Ectodermal cell (in vitro differentiated cells): ENCODE data around the gene PARP6.

Source experiments
- H3K27ac ChIP-seq: 2 replicates; pipeline ENCODE4 v1.7.0; 2013; ENCODE audit warnings: mild to moderate bottlenecking, low read depth, low read length; ENCODE audit not compliant: insufficient read depth, poor library complexity, severe bottlenecking
- H3K27me3 ChIP-seq: 2 replicates; pipeline ENCODE4 v1.7.0; 2013; ENCODE audit warnings: mild to moderate bottlenecking, low read length; ENCODE audit not compliant: insufficient read depth, control insufficient read depth, poor library complexity, severe bottlenecking
- H3K36me3 ChIP-seq: one replicate; pipeline ENCODE4 v1.7.0; 2013; ENCODE audit warnings: low read length; ENCODE audit not compliant: control insufficient read depth, insufficient read depth
- H3K4me1 ChIP-seq: one replicate; pipeline ENCODE4 v1.7.0; 2013; ENCODE audit warnings: low read length; ENCODE audit not compliant: control insufficient read depth, insufficient read depth
- H3K4me3 ChIP-seq: 2 replicates; pipeline ENCODE4 v1.7.0; 2013; ENCODE audit warnings: low read depth, low read length, control low read depth; ENCODE audit not compliant: insufficient read depth
- H3K9me3 ChIP-seq: 2 replicates; pipeline ENCODE4 v1.7.0; 2013; ENCODE audit warnings: mild to moderate bottlenecking, low read length, moderate library complexity; ENCODE audit not compliant: control insufficient read depth
- WGBS, 2 experiments: methylation state at CpG; one replicate each; pipeline ENCODE4 v1.1.7; 2013; ENCODE audit warnings: missing lambda C conversion rate in 2 of 2; 5-methylcytosine and 5-hydroxymethylcytosine counted together

Gene PARP6

GRCh38 chr15:72220687-72221086, 51.7 kb downstream of the PARP6 start:
- Histone ChIP-seq H3K9me3 (no peaks in the 10 kb centered on the region), H3K27me3 (no peaks in the 10 kb centered on the region), H3K4me3 (no peak overlapping the region), H3K36me3 (peaks cover 56% of the 10 kb centered on the region), H3K4me1 (peaks cover 30% of the 10 kb centered on the region), H3K27ac (no peak overlapping the region)
- 90 to 92% methylated on average over 1 of the region's 1 CpG for WGBS, 2 experiments

DNA sequence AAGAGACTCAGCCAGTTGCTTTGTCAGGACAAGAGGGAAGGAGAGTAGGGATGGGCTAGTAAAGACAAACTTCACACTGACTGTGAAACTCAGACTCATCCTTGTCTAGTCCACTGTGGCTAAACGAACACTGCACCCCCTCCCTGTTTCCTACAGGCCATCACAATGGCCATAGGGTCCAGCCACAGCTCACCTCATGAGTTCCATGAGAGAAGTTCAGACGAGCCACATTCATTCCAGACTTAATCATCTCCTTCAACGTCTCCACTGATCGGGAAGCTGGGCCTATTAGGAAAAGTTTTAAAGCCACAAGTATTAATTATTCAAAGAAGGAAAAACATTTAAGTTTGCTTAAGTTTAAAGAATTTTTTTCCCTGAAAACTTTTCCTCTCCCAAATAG, 55.1 kb downstream of the PARP6 start:
- Histone ChIP-seq H3K27ac (no peak overlapping the region), H3K9me3 (no peaks in the 10 kb centered on the region), H3K27me3 (no peaks in the 10 kb centered on the region), H3K36me3 (peaks cover 64% of the 10 kb centered on the region), H3K4me3 (no peak overlapping the region), H3K4me1 (peaks cover 6% of the 10 kb centered on the region)
- WGBS, 2 experiments = 92 to 93% methylated on average over 2 to 4 of the region's 4 CpGs

GRCh38 chr15:72216079-72216478, 56.3 kb downstream of the PARP6 start:
- Histone ChIP-seq H3K4me3 (no peak overlapping the region), H3K36me3 (peaks cover 75% of the 10 kb centered on the region), H3K9me3 (no peaks in the 10 kb centered on the region), H3K4me1 (peaks cover 2% of the 10 kb centered on the region), H3K27ac (no peak overlapping the region), H3K27me3 (no peaks in the 10 kb centered on the region)
- WGBS, 2 experiments = 88 to 92% methylated on average over 1 of the region's 1 CpG

GRCh38 chr15:72207558-72208085, 64.7 kb downstream of the PARP6 start:
- no peaks in the 10 kb centered on the region for H3K4me1 ChIP-seq
- H3K27me3 ChIP-seq = no peaks in the 10 kb centered on the region
- no peak overlapping the region for H3K27ac ChIP-seq
- peaks cover 95% of the 10 kb centered on the region for H3K36me3 ChIP-seq
- H3K4me3 ChIP-seq = no peak overlapping the region
- no peaks in the 10 kb centered on the region for H3K9me3 ChIP-seq

DNA sequence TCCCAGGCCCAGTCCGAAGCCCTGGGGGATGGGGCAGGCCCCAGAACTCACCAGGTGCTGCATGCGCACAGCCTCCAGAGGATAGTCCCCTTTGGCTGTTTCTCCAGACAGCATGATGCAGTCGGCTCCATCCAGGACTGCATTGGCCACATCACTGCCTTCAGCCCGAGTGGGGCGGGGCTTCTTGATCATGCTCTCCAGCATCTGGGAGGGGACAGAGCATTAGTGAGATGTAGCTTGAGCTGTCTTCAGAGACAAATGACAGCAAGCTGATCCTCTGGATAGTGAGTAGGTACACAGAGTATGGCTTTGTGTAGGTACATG, 65.7 kb downstream of the PARP6 start:
- Histone ChIP-seq H3K9me3 (no peaks in the 10 kb centered on the region), H3K4me1 (no peaks in the 10 kb centered on the region), H3K36me3 (peaks cover 95% of the 10 kb centered on the region), H3K4me3 (no peak overlapping the region), H3K27me3 (no peaks in the 10 kb centered on the region), H3K27ac (no peak overlapping the region)
- 93 to 97% methylated on average over 5 of the region's 5 CpGs for WGBS, 2 experiments

DNA sequence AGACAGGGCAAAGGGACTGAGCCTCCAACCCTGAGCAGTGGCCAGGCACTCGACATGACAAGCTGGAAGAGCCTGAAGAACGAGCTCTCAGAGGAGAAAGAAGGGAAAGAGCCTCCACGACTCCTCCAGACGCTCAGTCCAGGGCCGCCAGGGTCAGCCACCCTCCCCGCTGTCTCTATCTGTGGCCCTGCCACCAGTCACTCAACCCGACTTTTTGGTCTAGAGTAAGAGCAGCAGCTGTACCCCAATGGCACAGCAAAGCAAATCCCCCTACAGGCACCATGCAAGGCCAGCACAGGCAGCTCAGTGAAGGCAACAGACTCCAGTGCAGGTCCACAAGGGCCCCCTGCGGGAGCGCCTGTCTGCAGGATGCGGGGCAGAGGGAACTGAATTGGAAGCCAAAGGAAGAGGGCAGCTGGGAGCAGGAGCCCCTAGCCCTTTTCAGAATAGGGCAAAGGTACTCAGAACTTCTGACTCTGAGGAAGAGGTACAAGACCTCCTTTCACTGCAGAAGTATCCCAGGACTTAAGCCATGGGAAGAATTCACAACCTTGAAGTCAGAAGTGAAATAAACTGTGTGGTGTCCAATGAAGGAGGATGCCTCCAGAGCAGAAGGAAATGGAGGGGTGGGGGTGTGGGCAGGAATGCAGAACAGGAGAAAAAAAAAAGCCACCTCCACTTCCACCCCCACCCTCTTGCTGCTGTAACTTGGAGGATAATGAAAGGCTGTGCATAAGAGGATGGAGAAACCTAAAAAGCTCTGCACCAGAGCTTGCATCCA, 66.3 kb downstream of the PARP6 start:
- Histone ChIP-seq H3K27me3 (no peaks in the 10 kb centered on the region), H3K27ac (no peak overlapping the region), H3K36me3 (peaks cover 94% of the 10 kb centered on the region), H3K9me3 (no peaks in the 10 kb centered on the region), H3K4me3 (no peak overlapping the region), H3K4me1 (no peaks in the 10 kb centered on the region)
- WGBS, 2 experiments = 92 to 93% methylated on average over 10 of the region's 10 CpGs

GRCh38 chr15:72205273-72205672, 67.1 kb downstream of the PARP6 start:
- H3K4me1 ChIP-seq = no peaks in the 10 kb centered on the region
- 98% methylated on average over 2 of the region's 2 CpGs for WGBS, 2 experiments
- H3K27ac ChIP-seq = no peak overlapping the region
- H3K27me3 ChIP-seq = no peaks in the 10 kb centered on the region
- H3K36me3 ChIP-seq = peaks cover 91% of the 10 kb centered on the region
- H3K9me3 ChIP-seq = no peaks in the 10 kb centered on the region
- H3K4me3 ChIP-seq = no peak overlapping the region

- 95% methylated on average over 5 of the region's 5 CpGs for WGBS, 2 experiments
- Histone ChIP-seq H3K4me1 (no peaks in the 10 kb centered on the region), H3K36me3 (peaks cover 83% of the 10 kb centered on the region), H3K9me3 (no peaks in the 10 kb centered on the region), H3K4me3 (no peak overlapping the region), H3K27me3 (peaks cover 6% of the 10 kb centered on the region), H3K27ac (no peak overlapping the region)
These were observed 68.9 kb downstream of the PARP6 start for GRCh38 chr15:72203507-72203837.

- Histone ChIP-seq H3K4me3 (no peak overlapping the region), H3K36me3 (peaks cover 78% of the 10 kb centered on the region), H3K27me3 (peaks cover 11% of the 10 kb centered on the region), H3K27ac (no peak overlapping the region), H3K9me3 (no peaks in the 10 kb centered on the region), H3K4me1 (no peaks in the 10 kb centered on the region)
- 90 to 97% methylated on average over 8 of the region's 8 CpGs for WGBS, 2 experiments
These were observed 69.4 kb downstream of the PARP6 start for GRCh38 chr15:72202801-72203506.

- 95% methylated on average over 13 of the region's 13 CpGs for WGBS, 2 experiments
- H3K4me3 ChIP-seq = no peak overlapping the region
- no peaks in the 10 kb centered on the region for H3K9me3 ChIP-seq
- H3K4me1 ChIP-seq = no peaks in the 10 kb centered on the region
- H3K27ac ChIP-seq = no peak overlapping the region
- peaks cover 17% of the 10 kb centered on the region for H3K27me3 ChIP-seq
- H3K36me3 ChIP-seq = peaks cover 72% of the 10 kb centered on the region
These were observed 70.1 kb downstream of the PARP6 start for GRCh38 chr15:72202302-72202701.
